ENCODE results near the gene PDGFRB. TPM values are rescaled to one million over a fixed set of nuclear protein-coding genes. Genes with fewer than 3 reads are reported as not detected.

PDGFRB gene
- total and polyA plus RNA-seq, 2 of the 4 experiments (the other 2 are of a cell fraction) = 108 to 124 TPM

GRCh38 chr5:150077996-150078801 lies 77.4 kb downstream of the PDGFRB start (continued):
- TF ChIP-seq CHD1 (IDR thresholded peaks at IDR 0.05; ENCODE audit: low read depth, low read length) = no peak

- no peak overlapping the region for H3K27ac ChIP-seq (ENCODE audit: insufficient read depth, low read length)
Measured at GRCh38 chr5:150077060-150077459, 78.6 kb downstream of the PDGFRB start.

More at GRCh38 chr5:150077060-150077459, 78.6 kb downstream of the PDGFRB start:
- H3K9ac ChIP-seq (ENCODE audit: low read depth, low read length) = no peak overlapping the region
- peaks cover 4% of the 10 kb centered on the region; the same call in 1 of the 2 replicates for H3K4me1 ChIP-seq (ENCODE audit: control insufficient read depth, insufficient read depth, low read length)
- H3K27me3 ChIP-seq (ENCODE audit: control insufficient read depth, insufficient read depth, low read length) = peaks cover 31% of the 10 kb centered on the region
- no peak overlapping the region for H3K56ac ChIP-seq (ENCODE audit: extremely low read depth, insufficient read depth, low read length)
- no peak overlapping the region for H3K18ac ChIP-seq (ENCODE audit: low read depth, low read length)
- no peak overlapping the region for H4K5ac ChIP-seq (ENCODE audit: low read depth, low read length)
- H3K14ac ChIP-seq (replicated peaks; ENCODE audit: low read depth, low read length) = no peak overlapping the region
- no peak overlapping the region for H3K4ac ChIP-seq (ENCODE audit: low read depth, low read length)
- 88% methylated on average over 4 of the region's 8 CpGs; no CpG with 5 or more reads in 1 of the 2 experiments for whole genome bisulfite sequencing, 2 experiments (ENCODE audit: extremely low coverage in 2 of 2, insufficient read length in 1 of 2)
- no peak overlapping the region for H4K91ac ChIP-seq (ENCODE audit: insufficient read depth, low read depth, low read length)
- no TSS peak for BruUV-seq (replicated peaks)
- no peak overlapping the region for H2AFZ ChIP-seq (replicated peaks; ENCODE audit: low read length, poor library complexity)
- intact Hi-C loops (cut with micrococcal nuclease) = no loop called here
- H2BK5ac ChIP-seq (ENCODE audit: low read depth, low read length, poor library complexity, severe bottlenecking) = no peak overlapping the region
- H3K79me1 ChIP-seq (ENCODE audit: low read depth in 1 of 2, low read length in 2 of 2) = no peaks in the 10 kb centered on the region
- in situ Hi-C loops (cut with MboI; ENCODE audit: low sequenced_read_pairs) = no loop called here
- ChIA-PET POLR2A (ENCODE audit: unreplicated experiment) (no interaction called here), CTCF (interaction anchor here (0.7 kb wide), 1 partner anchor 10 kb away, joined by 3 read pairs; no protein-coding TSS in a partner anchor)
- H2BK20ac ChIP-seq (ENCODE audit: low read depth, low read length) = no peak overlapping the region
- no peak for ATAC-seq (ENCODE audit: low read depth)
- no peak overlapping the region for H4K8ac ChIP-seq (ENCODE audit: low read depth in 2 of 2, low read length in 2 of 2)
- peaks cover 9% of the 10 kb centered on the region for H3K9me3 ChIP-seq (ENCODE audit: control insufficient read depth, insufficient read depth, low read length)
- TF ChIP-seq ELK1 (IDR thresholded peaks at IDR 0.05; ENCODE audit: borderline replicate concordance, low read depth, low read length) = no peak
- no peak overlapping the region for H2AK5ac ChIP-seq (ENCODE audit: low read depth, low read length)
- dilution Hi-C loops (cut with HindIII; ENCODE audit: low sequenced_read_pairs, unreplicated experiment) = no loop called here
- no peak overlapping the region for H2BK120ac ChIP-seq (ENCODE audit: low read depth, low read length)
- H3K36me3 ChIP-seq (ENCODE audit: control insufficient read depth, insufficient read depth, low read length) = no peaks in the 10 kb centered on the region
- H3K4me2 ChIP-seq (ENCODE audit: low read depth, low read length) = no peak overlapping the region
- no peak overlapping the region for H3K4me3 ChIP-seq (ENCODE audit: insufficient read depth, low read depth, low read length)
- H3K23ac ChIP-seq (ENCODE audit: low read depth, low read length) = no peak overlapping the region
- peaks cover 3% of the 10 kb centered on the region; the same call in 1 of the 2 replicates for H3K9me1 ChIP-seq (ENCODE audit: insufficient read depth, low read length)
- no peak for DNase-seq
- H4K20me1 ChIP-seq (ENCODE audit: insufficient read depth, low read length) = no peaks in the 10 kb centered on the region
- H2BK15ac ChIP-seq (ENCODE audit: low read depth, low read length) = no peak overlapping the region
- H2AK9ac ChIP-seq (replicated peaks; ENCODE audit: low read depth, low read length, poor library complexity) = no peak overlapping the region
